Stimulated activated naive CD8-positive, alpha-beta T cell treated with anti-CD3 and anti-CD28 coated beads, Interleukin-15, Interleukin-2, amounts not matched to agents 100 ng/mL and 50 ng/mL, for 24 hours (primary cell): ENCODE data around the gene UBE2J2.
A peak's percentile ranks its signal among the peaks of the same experiment; 100 is the strongest.

Experiments used
- H3K27ac Mint-ChIP-seq: one replicate; pipeline ENCODE4 v1.8.0; 2021; ENCODE audit warnings: mild to moderate bottlenecking, mixed read lengths
- H3K27me3 Mint-ChIP-seq: one replicate; pipeline ENCODE4 v1.8.0; 2021; ENCODE audit warnings: mixed read lengths
- H3K36me3 Mint-ChIP-seq: one replicate; pipeline ENCODE4 v1.8.0; 2021; ENCODE audit warnings: low read depth, mixed read lengths
- H3K4me1 Mint-ChIP-seq: one replicate; pipeline ENCODE4 v1.8.0; 2021; ENCODE audit warnings: low read depth, mixed read lengths
- H3K4me3 Mint-ChIP-seq: one replicate; pipeline ENCODE4 v1.8.0; 2021; ENCODE audit warnings: mild to moderate bottlenecking, mixed read lengths
- H3K9me3 Mint-ChIP-seq: one replicate; pipeline ENCODE4 v1.8.0; 2021; ENCODE audit warnings: mixed read lengths

Gene UBE2J2

DNA sequence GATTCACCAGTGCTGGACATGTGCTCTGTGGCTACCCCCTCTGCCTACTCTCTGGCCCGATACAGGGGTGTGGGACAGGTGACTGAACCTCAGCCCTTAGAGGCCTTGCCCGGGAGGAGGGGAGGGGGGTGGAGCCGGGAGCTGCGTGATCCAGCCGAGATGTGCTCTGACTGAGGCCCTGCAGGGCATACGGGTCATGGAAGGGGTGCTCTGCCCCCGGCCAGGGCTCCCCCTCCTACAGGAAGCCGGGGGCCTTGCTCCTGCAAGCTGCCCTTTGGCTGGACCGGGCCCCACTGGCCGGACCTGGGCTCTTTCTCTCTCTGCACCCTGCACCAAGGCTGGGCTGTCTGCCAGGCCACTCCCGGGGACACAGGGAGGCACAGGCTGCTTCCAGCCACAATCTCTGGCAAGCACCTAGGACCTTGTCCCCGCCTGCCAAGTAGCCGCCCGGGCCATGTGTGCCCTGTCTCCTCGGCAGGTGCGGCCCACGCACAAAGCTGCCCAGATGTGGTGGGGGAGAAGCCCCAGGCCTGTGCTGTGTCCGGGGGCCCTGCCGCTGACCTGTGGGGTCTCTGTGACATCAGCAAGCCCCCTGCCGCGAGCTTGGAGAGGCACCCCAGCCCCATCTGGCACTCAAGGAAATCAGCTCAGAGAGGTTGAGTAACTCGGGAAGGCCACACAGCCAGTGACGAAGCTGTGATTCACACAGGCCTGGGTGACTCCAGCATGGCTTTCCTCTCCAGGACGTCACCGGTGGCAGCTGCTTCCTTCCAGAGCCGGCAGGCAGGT lies 8.1 kb upstream of the UBE2J2 start:
- H3K27ac Mint-ChIP-seq: no peak overlapping the region
- H3K4me1 Mint-ChIP-seq: no peaks in the 10 kb centered on the region
- no peaks in the 10 kb centered on the region for H3K9me3 Mint-ChIP-seq
- H3K36me3 Mint-ChIP-seq: no peaks in the 10 kb centered on the region
- no peak overlapping the region for H3K4me3 Mint-ChIP-seq
- H3K27me3 Mint-ChIP-seq: no peaks in the 10 kb centered on the region

DNA sequence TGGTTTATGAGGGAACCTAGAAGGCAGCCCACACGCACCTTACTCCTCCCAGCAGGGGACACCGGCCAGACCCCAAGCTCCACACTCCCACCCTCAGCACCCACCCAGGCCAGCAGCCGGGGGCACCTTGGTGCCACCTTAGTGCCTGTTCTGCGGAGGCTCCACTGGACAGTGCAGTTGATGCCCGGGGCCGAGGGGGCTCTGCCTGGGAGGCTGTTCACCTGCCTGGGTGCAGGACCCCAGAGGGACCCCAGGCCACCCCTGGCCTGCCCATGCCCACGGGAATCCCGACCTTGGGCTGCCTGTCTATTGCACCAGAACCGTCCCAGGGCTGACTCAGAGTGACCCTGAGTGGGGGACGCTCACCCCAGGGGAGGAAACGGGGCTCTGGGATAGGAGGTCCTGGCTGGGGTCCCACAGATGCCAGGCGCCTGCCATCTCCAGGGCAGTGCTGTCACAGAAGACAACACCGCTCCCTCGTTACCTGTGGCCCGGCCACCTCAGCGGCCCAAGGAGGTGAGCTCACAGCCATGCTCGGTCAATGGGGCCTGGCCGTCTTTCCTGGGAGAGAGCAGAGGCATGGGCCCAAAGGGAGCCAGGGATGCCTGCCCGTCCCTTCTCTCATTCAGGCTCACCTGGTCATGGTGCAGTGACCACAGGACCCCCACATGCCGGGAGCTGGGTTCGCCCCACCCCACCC lies 7.3 kb upstream of the UBE2J2 start:
- no peaks in the 10 kb centered on the region for H3K27me3 Mint-ChIP-seq
- no peak overlapping the region for H3K4me3 Mint-ChIP-seq
- no peaks in the 10 kb centered on the region for H3K4me1 Mint-ChIP-seq
- no peaks in the 10 kb centered on the region for H3K9me3 Mint-ChIP-seq
- H3K36me3 Mint-ChIP-seq: no peaks in the 10 kb centered on the region
- no peak overlapping the region for H3K27ac Mint-ChIP-seq

DNA sequence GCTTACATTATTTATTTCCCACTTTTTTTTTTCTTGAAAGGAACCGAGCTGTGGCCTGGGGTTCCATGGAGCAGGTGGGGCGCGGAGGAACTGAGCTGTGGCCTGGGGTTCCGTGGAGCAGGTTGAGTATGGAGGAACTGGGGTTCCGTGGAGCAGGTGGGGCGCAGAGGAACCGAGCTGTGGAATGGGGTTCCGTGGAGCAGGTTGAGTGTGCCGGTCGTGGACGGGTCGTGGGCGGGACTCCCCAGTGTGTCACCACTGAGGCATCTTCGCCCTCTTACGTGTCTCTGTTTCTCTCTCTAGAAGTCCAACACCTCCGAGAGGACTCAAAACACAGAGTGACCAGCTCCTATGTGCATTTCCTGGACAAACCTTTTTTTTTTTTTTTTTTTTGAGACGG lies 5.4 kb upstream of the UBE2J2 start:
- H3K9me3 Mint-ChIP-seq: no peaks in the 10 kb centered on the region
- H3K4me1 Mint-ChIP-seq: peaks cover 4% of the 10 kb centered on the region
- no peaks in the 10 kb centered on the region for H3K27me3 Mint-ChIP-seq
- no peak overlapping the region for H3K4me3 Mint-ChIP-seq
- no peak overlapping the region for H3K27ac Mint-ChIP-seq
- H3K36me3 Mint-ChIP-seq: no peaks in the 10 kb centered on the region

DNA sequence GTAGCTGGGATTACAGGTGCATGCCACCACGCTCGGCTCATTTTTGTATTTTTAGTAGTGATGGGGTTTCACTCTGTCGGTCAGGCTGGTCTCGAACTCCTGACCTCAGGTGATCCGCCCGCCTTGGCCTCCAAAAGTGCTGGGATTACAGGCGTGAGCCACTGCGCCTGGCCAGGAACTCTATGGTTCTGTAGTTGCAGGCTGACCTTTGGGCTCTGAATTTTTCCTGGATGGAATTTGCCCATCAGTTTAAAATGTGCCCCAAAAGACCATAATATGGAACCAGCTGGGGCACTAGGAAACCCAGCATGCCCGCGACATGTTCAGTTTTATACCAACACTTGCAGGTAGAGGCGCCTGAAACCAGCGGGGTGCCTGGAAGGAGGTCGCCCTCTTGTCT lies 5.0 kb upstream of the UBE2J2 start:
- peaks cover 4% of the 10 kb centered on the region for H3K4me1 Mint-ChIP-seq
- H3K4me3 Mint-ChIP-seq: no peak overlapping the region
- no peaks in the 10 kb centered on the region for H3K36me3 Mint-ChIP-seq
- no peaks in the 10 kb centered on the region for H3K27me3 Mint-ChIP-seq
- no peak overlapping the region for H3K27ac Mint-ChIP-seq
- no peaks in the 10 kb centered on the region for H3K9me3 Mint-ChIP-seq

GRCh38 chr1:1275836-1276235 lies 2.2 kb upstream of the UBE2J2 start:
- Mint-ChIP-seq H3K36me3 (peaks cover 11% of the 10 kb centered on the region), H3K27me3 (no peaks in the 10 kb centered on the region), H3K4me1 (peaks cover 26% of the 10 kb centered on the region), H3K27ac (no peak overlapping the region), H3K9me3 (no peaks in the 10 kb centered on the region), H3K4me3 (no peak overlapping the region)

GRCh38 chr1:1274931-1275431 lies 1.3 kb upstream of the UBE2J2 start:
- no peaks in the 10 kb centered on the region for H3K27me3 Mint-ChIP-seq
- peaks cover 35% of the 10 kb centered on the region for H3K4me1 Mint-ChIP-seq
- no peaks in the 10 kb centered on the region for H3K9me3 Mint-ChIP-seq
- peaks cover 19% of the 10 kb centered on the region for H3K36me3 Mint-ChIP-seq
- no peak overlapping the region for H3K27ac Mint-ChIP-seq
- peak overlapping the region; percentile 79 for H3K4me3 Mint-ChIP-seq

- H3K9me3 Mint-ChIP-seq: no peaks in the 10 kb centered on the region
- peaks cover 24% of the 10 kb centered on the region for H3K36me3 Mint-ChIP-seq
- peaks cover 40% of the 10 kb centered on the region for H3K4me1 Mint-ChIP-seq
- H3K4me3 Mint-ChIP-seq: peak overlapping the region; percentile 79
- H3K27me3 Mint-ChIP-seq: no peaks in the 10 kb centered on the region
- no peak overlapping the region for H3K27ac Mint-ChIP-seq
These were observed 761 bp upstream of the UBE2J2 start for GRCh38 chr1:1274299-1274930.

DNA sequence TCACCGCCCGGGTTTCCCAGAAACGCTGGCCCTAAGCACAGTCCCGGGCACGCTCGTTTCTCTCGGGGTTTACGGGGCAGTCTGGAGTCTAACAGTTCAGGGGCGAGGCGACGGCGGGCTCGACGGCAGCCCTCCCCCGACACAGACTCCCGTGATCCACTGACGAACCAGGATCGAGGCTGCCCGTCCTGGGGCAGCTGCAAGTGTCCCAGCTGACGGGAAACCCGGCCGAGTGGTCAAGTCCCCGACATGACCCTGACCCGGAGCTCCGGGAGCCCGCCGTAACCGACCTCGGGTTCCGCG lies 494 bp downstream of the UBE2J2 start:
- Mint-ChIP-seq H3K27me3 (no peaks in the 10 kb centered on the region), H3K4me3 (peak overlapping the region; percentile 91), H3K4me1 (peaks cover 40% of the 10 kb centered on the region), H3K36me3 (peaks cover 25% of the 10 kb centered on the region), H3K9me3 (no peaks in the 10 kb centered on the region), H3K27ac (peak overlapping the region; percentile 77)

DNA sequence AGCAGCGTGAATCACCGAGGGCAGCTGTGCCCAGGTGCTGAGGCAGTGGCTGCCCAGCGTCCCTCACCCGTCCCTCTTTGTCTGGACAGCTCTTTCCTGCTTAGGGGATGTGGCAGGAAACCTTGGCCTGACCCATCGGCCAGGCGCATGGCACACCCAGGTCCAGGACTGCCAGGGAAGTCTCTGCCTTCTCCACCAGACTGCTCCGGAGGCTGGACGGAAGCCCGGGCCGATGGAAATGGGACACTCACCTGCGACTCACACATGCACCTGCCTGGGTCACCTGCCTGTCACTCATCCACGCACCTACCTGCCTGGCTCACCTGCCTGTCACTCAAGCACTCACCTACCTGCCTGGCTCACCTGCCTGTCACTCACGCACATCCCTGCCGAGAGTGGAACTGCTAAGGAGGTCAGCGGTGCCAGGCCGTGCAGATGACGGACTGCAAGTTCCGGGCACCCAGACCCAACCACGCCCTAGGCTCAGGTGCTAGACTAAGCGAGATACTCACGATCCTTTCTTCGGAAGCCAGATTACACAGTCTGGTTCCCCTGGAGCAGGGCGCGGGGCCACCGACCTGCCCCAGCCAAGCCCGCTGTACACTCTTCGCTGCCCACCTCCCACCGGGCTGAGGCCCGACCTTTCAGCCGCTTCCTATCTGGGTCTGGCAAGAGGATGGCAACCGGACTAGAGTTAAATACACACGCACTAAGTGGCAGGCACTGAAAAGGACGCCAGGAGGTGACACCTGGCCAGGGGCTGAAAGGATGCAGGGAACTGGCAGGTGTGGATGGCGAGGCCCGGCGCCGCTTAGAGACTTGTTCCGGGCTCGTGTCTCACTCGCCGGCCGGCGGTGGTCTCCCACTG lies 1.1 kb downstream of the UBE2J2 start:
- Mint-ChIP-seq H3K27ac (peak overlapping the region; percentile 77), H3K36me3 (peaks cover 29% of the 10 kb centered on the region), H3K4me3 (peak overlapping the region; percentile 91), H3K4me1 (peaks cover 40% of the 10 kb centered on the region), H3K9me3 (no peaks in the 10 kb centered on the region), H3K27me3 (no peaks in the 10 kb centered on the region)

GRCh38 chr1:1270813-1271212 lies 2.8 kb downstream of the UBE2J2 start:
- H3K27me3 Mint-ChIP-seq: no peaks in the 10 kb centered on the region
- H3K36me3 Mint-ChIP-seq: peaks cover 34% of the 10 kb centered on the region
- peak overlapping the region; percentile 76 for H3K4me3 Mint-ChIP-seq
- peaks cover 44% of the 10 kb centered on the region for H3K4me1 Mint-ChIP-seq
- peak overlapping the region; percentile 87 for H3K27ac Mint-ChIP-seq
- no peaks in the 10 kb centered on the region for H3K9me3 Mint-ChIP-seq

DNA sequence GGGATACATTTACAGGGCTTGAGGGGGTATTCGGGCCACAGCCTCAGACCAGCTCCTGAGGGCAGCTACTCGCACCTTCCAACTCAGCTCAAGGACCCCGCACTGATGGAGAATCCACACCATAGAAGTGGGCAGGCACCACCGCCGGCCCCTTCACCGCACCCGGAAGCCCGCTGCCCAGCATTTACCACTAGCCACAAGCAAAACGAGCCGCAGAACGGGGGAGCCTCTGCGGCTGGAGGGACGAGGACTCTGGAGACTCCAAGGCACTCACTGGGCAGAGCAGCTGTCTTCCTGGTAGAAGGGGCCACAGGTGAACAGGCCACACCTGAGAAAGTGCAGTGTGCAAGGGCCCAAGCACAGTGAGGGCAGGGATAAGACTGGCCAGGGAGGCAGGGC lies 5.4 kb downstream of the UBE2J2 start:
- no peak overlapping the region for H3K27ac Mint-ChIP-seq
- no peaks in the 10 kb centered on the region for H3K9me3 Mint-ChIP-seq
- peaks cover 36% of the 10 kb centered on the region for H3K36me3 Mint-ChIP-seq
- no peak overlapping the region for H3K4me3 Mint-ChIP-seq
- H3K27me3 Mint-ChIP-seq: no peaks in the 10 kb centered on the region
- peaks cover 41% of the 10 kb centered on the region for H3K4me1 Mint-ChIP-seq

- H3K4me3 Mint-ChIP-seq: no peak overlapping the region
- H3K9me3 Mint-ChIP-seq: no peaks in the 10 kb centered on the region
- peaks cover 42% of the 10 kb centered on the region for H3K36me3 Mint-ChIP-seq
- peaks cover 37% of the 10 kb centered on the region for H3K4me1 Mint-ChIP-seq
- H3K27me3 Mint-ChIP-seq: no peaks in the 10 kb centered on the region
- H3K27ac Mint-ChIP-seq: no peak overlapping the region
These were observed 6.0 kb downstream of the UBE2J2 start for GRCh38 chr1:1267488-1268283.

GRCh38 chr1:1264868-1265272 lies 8.8 kb downstream of the UBE2J2 start:
- Mint-ChIP-seq H3K27ac (no peak overlapping the region), H3K36me3 (peaks cover 38% of the 10 kb centered on the region), H3K4me3 (no peak overlapping the region), H3K4me1 (peaks cover 15% of the 10 kb centered on the region), H3K27me3 (no peaks in the 10 kb centered on the region), H3K9me3 (no peaks in the 10 kb centered on the region)

DNA sequence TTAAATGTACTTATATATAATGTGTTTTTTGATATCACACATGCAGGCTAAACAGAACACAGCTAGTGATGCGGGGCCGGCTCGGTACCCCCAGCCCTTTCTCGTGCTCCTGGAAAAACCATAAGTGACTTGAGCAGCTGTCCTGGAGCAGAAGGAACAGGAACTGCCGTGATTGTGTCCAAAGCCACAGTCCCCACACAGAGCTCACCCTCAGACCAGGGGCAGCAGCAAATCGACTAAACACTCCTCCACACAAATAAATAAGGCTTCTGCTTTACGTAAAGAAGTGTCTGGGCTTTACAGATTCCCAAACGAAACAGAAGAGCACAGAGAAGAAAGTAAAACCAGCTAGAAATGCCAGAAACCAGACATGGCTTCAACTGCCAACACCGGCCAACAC lies 9.6 kb downstream of the UBE2J2 start:
- Mint-ChIP-seq H3K36me3 (peaks cover 42% of the 10 kb centered on the region), H3K9me3 (no peaks in the 10 kb centered on the region)

More for the DNA sequence above, 9.6 kb downstream of the UBE2J2 start:
- H3K27ac Mint-ChIP-seq: no peak overlapping the region
- no peaks in the 10 kb centered on the region for H3K27me3 Mint-ChIP-seq
- no peak overlapping the region for H3K4me3 Mint-ChIP-seq
- peaks cover 11% of the 10 kb centered on the region for H3K4me1 Mint-ChIP-seq
